ENCODE results near the gene HKDC1.

HKDC1 gene

GRCh38 chr10:69228151-69228550, 8.0 kb downstream of the HKDC1 start:
- no peaks in the 10 kb centered on the region for H4K20me1 ChIP-seq (ENCODE audit: insufficient read depth)
- no peak overlapping the region for H3K4me2 ChIP-seq
- H3K4me1 ChIP-seq (ENCODE audit: low read depth, poor library complexity, severe bottlenecking), result peaks cover 50% of the 10 kb centered on the region
- no peak overlapping the region for H3K4me3 ChIP-seq (IDR thresholded peaks at IDR 0.05; ENCODE audit: insufficient read depth, low read depth, low read length)
- no peak overlapping the region for H3K9ac ChIP-seq
- H3K27me3 ChIP-seq (ENCODE audit: insufficient read depth, low read depth), result no peaks in the 10 kb centered on the region
- no peaks in the 10 kb centered on the region for H3K79me2 ChIP-seq (ENCODE audit: insufficient read depth, low read depth)
- no peak overlapping the region for H3K27ac ChIP-seq
- H3K36me3 ChIP-seq (ENCODE audit: insufficient read depth), result no peaks in the 10 kb centered on the region
- no peak for TF ChIP-seq CTCF (conservative IDR thresholded peaks at IDR 0.05; ENCODE audit: low read depth, low read length)
- H2AFZ ChIP-seq (ENCODE audit: low read depth), result no peak overlapping the region

GRCh38 chr10:69229616-69229916, 9.4 kb downstream of the HKDC1 start:
- Histone ChIP-seq H2AFZ (ENCODE audit: low read depth) (peak overlapping the region; percentile 28; the same call in 1 of the 2 replicates), H3K4me2 (peak overlapping the region; percentile 33; the same call in 1 of the 2 replicates), H3K4me3 (IDR thresholded peaks at IDR 0.05; ENCODE audit: insufficient read depth, low read depth, low read length) (no peak overlapping the region), H3K27me3 (ENCODE audit: insufficient read depth, low read depth) (no peaks in the 10 kb centered on the region), H3K9ac (peak overlapping the region; percentile 29; the same call in 1 of the 2 replicates), H3K79me2 (ENCODE audit: insufficient read depth, low read depth) (no peaks in the 10 kb centered on the region), H3K27ac (peak overlapping the region; percentile 37), H4K20me1 (ENCODE audit: insufficient read depth) (no peaks in the 10 kb centered on the region), H3K36me3 (ENCODE audit: insufficient read depth) (no peaks in the 10 kb centered on the region), H3K4me1 (ENCODE audit: low read depth, poor library complexity, severe bottlenecking) (peaks cover 36% of the 10 kb centered on the region)
- no peak for TF ChIP-seq CTCF (conservative IDR thresholded peaks at IDR 0.05; ENCODE audit: low read depth, low read length)

- peak overlapping the region; percentile 28; the same call in 1 of the 2 replicates for H2AFZ ChIP-seq (ENCODE audit: low read depth)
- TF ChIP-seq CTCF (conservative IDR thresholded peaks at IDR 0.05; ENCODE audit: low read depth, low read length), result no peak
- H3K27ac ChIP-seq, result no peak overlapping the region
Measured at GRCh38 chr10:69230128-69230527, 10.0 kb downstream of the HKDC1 start.

GRCh38 chr10:69232252-69232651, 12.1 kb downstream of the HKDC1 start:
- H3K27ac ChIP-seq, result no peak overlapping the region
- no peak overlapping the region for H3K9ac ChIP-seq
- H3K27me3 ChIP-seq (ENCODE audit: insufficient read depth, low read depth), result no peaks in the 10 kb centered on the region
- peaks cover 23% of the 10 kb centered on the region for H3K4me1 ChIP-seq (ENCODE audit: low read depth, poor library complexity, severe bottlenecking)
- TF ChIP-seq CTCF (conservative IDR thresholded peaks at IDR 0.05; ENCODE audit: low read depth, low read length), result no peak
- no peaks in the 10 kb centered on the region for H3K36me3 ChIP-seq (ENCODE audit: insufficient read depth)
- no peak overlapping the region for H3K4me3 ChIP-seq (IDR thresholded peaks at IDR 0.05; ENCODE audit: insufficient read depth, low read depth, low read length)
- no peaks in the 10 kb centered on the region for H3K79me2 ChIP-seq (ENCODE audit: insufficient read depth, low read depth)
- H3K4me2 ChIP-seq, result no peak overlapping the region
- no peaks in the 10 kb centered on the region for H4K20me1 ChIP-seq (ENCODE audit: insufficient read depth)
- no peak overlapping the region for H2AFZ ChIP-seq (ENCODE audit: low read depth)

More at GRCh38 chr10:69230128-69230527, 10.0 kb downstream of the HKDC1 start:
- Histone ChIP-seq H4K20me1 (ENCODE audit: insufficient read depth) (no peaks in the 10 kb centered on the region), H3K4me3 (IDR thresholded peaks at IDR 0.05; ENCODE audit: insufficient read depth, low read depth, low read length) (no peak overlapping the region), H3K4me2 (peak overlapping the region; percentile 33; the same call in 1 of the 2 replicates), H3K27me3 (ENCODE audit: insufficient read depth, low read depth) (no peaks in the 10 kb centered on the region), H3K36me3 (ENCODE audit: insufficient read depth) (no peaks in the 10 kb centered on the region), H3K4me1 (ENCODE audit: low read depth, poor library complexity, severe bottlenecking) (peaks cover 30% of the 10 kb centered on the region), H3K9ac (no peak overlapping the region), H3K79me2 (ENCODE audit: insufficient read depth, low read depth) (no peaks in the 10 kb centered on the region)
